Right renal cortex interstitium (tissue), 3 donors: ENCODE data around the gene RSBN1. TPM values are rescaled to one million over a fixed set of nuclear protein-coding genes. Genes with fewer than 3 reads are reported as not detected.
"Not testable (repeated sequence)": the region's sequence is repeated elsewhere in the genome, so short reads cannot be mapped to it uniquely, and the experiment has no call there.

ENCODE experiments used
- DNase-seq, 3 donors: peaks; one replicate each; pipeline ENCODE4 v3.0.0-alpha.2; 2013; ENCODE audit warnings: low read depth in 3 of 3, low spot score in 2 of 3
- polyA plus RNA-seq, 3 donors: library from polyadenylated mRNA; unstranded; fragments of 120-200 nt; gene quantifications; one replicate each; pipeline ENCODE4 v1.2.1, GENCODE V29; 2013; ENCODE audit not compliant: insufficient read length in 3 of 3

Gene RSBN1
- polyA plus RNA-seq, 3 donors: 26.1 to 33.7 (median 28.8) TPM

DNA sequence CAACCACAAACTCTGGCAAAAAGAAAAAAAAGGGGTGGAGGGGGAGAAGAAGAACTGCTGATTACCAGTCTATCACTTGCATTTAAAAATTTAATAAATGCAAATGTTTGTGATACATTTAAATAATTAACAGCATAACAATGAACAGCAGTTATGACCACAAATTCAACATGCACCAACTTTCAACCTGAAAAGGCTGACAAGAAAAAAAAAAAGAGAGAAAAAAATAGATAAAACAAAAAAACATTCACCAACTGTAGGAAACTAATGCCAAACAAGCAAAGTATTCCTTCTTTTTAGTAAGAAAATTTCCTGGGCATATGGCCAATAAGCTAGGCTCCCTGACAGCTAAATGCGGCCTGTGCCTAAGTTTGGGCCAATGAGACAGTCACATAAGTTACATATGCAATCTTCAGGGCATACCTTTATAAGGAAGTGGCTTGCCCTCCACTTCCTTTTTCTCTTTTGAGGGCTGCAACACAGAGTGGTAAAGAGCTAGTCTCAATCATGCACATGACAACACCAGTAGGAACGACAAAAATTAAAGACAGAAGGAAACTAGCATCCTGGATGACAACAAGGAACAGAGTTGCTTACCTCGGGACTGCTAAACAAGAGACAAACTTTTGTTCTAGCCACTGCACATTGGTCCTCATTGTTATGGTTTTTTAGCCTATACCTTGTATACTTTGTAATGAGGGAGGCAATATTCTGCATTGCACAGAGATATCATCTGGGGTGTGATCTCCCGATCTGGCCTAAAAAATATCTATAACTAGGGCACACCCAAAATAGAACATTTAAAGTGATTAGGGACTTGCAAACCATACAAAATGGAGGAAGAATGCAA is 28.8 kb downstream of the RSBN1 start:
- no peak for DNase-seq

DNA sequence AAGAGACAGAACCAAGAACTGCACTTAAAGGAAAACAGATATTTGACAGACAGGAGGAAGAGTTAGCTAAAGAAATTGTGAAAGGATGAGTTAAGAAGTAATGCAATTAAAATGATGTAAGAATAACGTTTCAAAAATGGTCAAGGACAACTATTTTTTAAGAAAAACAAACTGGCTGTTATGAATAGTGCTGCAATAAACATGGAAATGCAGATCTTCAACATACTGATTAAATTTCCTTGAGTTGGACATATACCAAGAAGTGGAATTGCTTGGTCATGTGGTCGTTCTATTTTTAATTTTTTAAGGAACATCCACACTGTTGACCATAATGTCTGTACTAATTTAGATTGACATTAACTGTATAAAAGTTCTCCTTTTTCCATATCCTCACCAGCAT is 29.9 kb downstream of the RSBN1 start:
- DNase-seq: no peak

DNA sequence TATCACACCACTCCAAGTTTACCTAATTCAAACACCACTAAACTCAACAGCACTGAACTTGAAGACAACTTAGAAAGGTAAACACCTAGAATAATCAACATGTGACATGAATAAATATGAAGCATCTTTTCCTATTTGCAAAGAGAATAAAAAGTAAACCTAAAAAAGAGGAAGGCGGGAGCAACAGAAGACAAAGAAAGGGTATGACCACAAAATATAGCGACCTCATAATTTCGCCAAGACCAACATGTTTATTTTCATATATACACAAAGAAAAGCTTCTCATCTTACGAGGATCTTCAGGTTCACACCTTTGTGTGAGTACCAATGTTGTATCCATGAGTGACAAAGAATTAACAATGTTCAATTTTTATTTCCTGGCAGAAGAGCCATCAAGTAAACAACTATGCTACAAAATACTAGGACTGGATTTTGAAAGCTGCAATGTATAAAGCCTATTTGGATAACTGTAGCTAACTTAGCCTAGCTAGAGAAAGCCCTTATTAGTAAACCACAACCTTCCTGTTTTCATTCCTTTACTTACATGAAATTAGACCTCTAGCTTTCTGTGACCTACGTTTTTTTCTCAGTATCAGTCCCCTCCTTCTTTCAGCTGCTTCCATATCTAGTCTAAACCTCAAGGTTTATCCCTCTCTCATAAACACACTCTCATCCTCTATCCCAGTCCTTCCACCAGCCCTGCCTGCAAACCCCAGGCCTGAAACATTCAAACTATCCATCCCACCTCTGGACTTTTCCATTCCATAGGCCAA is 31.7 kb downstream of the RSBN1 start:
- no peak for DNase-seq

DNA sequence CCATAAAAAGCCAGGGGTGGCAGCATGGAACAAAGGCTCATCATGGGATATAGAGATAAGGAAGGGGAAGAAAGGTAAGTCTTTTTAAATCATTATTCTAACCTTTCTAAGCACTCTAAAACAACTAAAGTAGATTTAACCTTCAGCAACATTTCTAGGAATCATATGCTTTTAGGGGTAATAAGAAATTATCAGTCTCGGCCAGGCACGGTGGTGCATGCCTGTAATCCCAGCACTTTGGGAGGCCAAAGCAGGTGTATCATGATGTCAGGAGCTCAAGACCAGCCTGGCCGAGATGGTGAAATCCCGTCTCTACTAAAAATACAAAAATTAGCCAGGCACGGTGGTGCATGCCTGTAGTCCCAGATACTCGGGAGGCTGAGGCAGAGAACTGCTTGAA is 32.7 kb downstream of the RSBN1 start:
- DNase-seq: no peak

DNA sequence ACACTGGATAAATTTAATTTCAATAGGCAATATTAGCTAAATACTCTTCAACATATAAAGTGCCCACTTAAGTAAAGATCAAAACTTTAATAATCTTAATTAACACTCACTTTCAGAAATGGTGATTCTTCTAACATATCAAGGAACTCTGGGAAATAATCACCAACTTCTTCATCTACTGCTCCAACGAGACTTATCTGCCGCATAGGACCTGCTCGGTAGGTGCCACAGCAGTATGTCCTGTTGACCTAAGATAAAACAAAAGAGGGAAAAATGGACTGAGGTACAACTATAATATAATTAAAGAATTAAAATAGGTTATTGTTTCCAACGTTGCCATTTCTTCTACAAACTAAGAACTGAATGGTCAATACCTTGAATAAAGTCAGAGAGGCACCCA is 34.7 kb downstream of the RSBN1 start:
- DNase-seq: no peak

DNA sequence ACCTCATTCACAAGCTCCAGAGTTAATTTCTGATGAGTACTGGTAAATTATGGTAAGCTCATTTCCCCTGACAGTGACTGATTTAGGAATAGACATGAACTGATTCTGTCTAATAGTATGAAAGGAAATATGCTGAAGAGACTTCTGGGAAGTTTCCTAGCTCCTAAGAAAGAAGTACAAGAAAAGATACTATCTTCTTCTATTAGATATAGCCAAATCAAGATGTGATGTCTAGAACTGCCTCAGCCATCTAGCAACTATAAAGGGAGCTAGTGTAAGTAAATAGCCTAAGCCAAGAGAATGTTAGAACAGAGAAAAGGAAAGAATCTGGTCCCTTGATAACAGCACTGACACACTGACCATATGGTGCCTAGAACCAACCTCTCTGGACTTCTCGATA is 42.2 kb downstream of the RSBN1 start:
- no peak for DNase-seq

DNA sequence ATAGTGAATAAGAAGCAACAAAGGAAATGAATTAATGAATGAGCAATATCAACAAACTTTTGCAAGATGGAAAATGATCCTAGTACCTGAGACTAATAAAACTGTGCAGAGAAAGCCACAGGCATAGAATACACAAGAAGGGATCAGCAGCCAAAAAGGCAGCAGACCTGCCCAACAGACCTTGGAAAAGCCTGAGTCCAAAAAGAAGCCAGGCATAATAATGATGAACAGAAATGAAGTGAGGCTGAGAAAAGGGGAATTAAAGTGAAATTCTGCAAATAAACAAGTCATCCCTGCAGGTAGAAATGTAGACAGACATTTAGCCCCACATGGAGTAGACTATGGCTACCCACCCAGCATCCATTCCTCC is 42.7 kb downstream of the RSBN1 start:
- DNase-seq: no peak

DNA sequence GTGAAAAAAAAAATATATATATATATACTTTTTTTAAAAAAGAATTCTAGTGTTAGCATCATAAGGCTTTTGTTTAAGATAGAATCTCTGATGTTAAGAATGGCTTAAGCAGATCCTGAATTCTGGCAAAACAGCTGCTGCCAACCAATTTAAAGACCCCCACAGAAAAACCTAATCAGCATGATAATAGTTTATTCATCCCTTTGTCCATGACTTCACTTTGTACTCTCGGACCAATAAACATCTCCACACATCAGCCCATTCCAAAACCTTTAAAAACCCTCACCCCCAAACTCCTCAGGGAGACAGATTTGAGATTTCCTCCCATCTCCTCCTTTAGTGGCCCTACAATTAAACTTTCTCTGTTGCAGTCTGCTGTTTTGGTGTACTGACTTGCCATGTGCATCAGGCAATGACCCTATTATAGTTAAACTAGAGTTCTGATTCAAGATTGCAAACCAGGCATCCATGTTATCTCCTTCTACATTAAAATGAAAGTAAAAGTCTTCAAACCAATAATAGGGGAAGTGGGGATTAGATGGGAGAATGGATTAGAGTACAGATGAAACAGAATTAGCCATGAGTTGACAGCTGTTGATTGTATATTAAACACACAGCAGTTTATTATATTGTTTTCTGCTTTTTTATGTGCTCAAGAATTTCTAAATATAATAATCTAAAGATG is 43.2 kb downstream of the RSBN1 start:
- no peak for DNase-seq

DNA sequence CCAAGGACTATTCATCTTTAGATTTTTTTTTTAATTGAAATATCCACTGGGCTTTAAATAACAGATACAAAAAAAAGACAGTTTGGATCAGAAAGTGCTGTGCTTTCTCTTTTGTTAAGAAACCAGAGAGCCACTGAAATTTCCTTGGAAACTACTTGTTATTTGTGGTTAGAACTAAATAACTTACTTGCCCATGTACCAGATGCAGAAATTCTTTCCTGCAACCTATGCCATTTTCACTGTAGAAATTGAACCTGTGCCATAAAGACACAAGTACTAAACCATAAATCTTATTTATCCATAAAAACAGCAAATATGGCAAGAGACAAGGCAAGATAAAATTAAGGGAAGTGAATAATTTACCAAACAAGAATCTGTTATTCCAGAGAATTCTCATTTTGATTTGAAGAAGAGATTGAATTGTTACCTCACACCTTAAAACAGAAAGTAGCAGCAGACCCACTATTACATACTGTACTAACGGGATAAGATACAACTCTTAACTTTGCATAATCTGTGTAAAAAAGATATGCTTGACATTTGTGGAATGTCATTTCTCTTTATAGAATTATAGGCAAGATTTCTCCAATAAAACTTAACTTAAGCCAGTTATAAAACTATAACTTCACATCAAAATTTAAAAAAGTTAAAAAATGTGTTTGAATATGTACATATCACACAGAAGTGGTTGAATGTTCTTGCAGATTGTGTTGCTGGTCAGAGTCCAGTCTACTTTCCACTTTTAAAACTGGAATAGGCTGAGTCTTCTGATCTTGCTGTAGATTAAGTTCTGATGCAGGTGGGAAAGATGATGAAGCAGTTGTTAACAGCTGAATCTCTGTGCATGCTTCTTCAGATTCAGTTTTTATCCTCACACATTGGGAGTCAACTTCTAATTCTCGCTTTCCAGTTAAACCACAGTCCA is 46.7 kb downstream of the RSBN1 start:
- no peak for DNase-seq

DNA sequence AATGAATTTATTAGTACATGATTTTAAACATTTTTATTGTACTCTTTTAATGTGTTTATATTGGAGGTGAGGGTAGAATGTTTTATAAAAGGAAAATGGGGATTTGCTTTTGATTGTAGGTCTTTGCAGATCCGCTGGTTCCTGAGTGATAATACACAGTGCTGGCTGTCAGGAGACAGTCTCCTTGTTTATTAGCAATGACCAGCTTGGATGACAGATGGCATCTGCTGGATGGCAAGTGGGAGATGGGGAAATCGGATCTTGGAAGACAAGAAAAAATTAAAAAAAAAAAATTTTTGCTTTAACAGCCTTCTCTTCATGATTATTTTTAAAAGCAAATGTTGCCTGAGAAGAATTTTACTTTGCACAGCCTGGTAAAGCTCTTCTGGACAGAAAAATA is 48.6 kb downstream of the RSBN1 start:
- no peak for DNase-seq

DNA sequence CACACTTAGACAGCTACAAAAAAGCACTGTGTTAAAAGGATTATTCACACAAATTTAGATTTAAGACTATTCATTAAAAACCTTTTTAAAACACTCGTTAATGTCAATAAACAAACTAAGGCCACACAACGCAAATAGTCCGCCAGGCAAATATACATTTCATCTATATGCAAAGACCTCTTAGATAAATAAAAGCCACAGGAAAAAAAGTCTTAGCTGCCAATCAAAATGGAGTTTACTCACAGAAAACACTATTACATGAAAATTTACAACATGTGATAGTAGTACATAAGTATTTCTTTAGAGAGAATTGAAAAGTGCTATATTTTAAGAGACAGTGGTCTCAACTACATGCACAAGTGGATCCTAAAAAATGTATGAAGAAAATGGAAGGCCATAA is 50.3 kb downstream of the RSBN1 start:
- DNase-seq: no peak

DNA sequence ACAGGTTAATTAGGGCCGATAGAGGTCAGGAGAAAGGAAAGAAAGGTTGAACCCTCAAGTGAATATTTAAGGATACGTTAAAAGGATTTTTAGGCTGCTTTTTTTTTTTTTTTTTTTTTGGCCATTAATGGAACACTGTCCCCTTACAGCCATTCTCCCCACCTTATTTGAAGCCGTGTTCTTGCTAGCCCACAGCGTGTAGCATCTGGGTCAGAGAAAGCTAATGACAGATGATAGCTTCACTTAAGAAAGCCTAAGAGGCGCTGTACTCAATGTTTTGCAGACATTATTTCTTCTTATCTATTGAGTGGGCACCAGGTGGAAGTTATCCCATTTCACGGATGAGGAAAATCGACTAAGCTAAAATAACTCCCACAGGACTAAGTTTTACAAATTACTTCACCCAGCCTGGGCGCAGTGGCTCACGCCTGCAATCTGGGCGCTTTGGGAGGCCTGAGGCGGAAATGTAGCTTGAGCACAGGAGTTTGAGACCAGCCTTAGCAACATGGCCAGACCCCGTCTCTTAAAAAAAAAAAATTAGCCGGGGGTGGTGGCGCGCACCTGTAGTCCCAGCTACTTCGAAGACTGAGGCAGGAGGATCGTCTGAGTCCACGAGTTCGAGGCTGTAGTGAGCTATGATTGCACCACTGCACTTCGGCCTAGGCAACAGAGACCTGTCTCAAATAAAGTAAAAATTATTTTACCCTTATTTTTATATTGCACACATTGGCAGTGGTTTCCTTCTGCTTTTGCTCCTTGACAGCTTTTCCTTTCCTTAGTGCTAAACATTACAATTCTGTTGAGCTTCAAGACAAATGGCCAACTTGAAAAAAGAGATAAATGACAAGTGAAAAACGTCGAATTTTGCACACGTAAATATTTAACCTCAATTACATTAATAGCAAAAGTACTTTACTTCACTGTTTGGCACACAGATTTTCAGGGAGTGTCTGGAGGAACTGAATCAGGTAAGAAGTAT is 51.9 kb downstream of the RSBN1 start:
- DNase-seq: no peak

DNA sequence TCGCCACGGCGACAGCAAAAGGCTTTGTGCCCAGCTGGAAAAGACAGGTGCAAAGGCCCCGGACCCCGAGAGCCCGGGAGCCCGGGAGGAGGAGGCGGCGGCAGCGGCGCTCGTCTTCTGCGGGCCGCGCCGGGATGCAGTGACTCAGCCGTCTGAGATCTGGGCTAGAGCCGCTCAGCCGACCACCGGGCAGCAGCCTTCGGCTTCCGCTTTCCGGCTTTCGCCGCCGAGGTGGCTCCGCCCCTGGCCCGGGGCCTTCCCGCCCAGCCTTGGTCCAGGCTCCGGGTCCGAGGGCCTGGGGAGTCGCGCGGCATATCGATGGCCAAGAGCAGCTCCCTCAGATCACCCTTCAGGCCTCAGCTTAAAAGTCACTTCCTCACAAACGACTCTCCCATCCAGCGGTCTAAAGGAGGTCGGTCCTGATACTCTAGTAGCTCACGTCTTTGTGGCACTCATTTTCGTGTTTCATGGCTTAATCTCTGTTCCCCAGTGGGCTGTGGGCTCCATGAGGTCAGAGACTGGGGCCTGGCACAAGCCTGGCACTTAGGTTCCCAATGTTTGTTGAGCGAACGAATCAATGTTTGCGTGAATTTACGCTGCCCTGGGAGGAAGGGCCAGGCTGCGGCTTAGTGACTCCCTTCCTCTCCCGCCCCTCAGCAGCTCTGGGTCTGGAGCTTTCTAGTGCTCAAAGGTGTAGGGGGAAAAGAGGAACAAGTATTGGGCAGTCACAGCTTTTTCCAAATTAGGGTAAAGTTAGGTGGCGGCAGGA is 52.8 kb downstream of the RSBN1 start, which contains the start of gene PHTF1:
Gene PHTF1 (minus strand): TSS at position 154 of the 769 bp plus-strand sequence. CDS start 783 bp downstream, outside the sequence.
- DNase-seq: peak; percentile 37 to 58 (median 56)

DNA sequence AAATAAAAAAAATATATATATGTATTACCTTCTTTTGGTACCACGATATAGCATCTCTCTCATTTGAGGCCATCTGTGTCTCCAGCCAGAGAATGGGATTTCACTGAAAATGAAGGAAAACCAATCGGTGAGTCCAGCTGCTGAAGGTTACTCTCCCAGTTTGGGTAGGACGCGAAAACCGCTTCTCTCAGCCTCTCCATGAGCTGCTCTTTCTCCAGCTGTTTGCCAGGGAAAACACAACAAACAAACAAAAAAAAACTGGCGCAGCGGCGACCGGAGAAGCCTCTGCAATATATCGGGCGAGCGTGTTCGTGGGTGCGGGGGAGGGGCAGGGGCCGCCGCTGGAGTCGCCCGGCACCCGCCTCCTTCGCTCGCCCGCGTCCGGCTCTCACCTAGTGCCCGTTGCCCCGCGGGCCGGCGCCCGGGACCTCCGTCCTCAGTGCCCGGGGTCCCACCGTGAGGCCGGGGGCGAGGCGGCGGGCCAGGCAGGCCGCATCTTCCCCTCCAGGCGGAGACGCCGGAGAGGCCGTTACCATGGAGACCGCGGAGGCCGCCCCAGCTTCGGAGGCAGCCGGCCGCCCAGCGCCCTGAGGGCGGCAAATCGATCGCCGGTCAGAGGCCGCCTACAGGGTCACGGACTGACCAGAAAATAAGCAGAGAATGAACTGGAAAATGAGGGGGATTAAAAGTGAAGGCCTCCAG is 53.5 kb downstream of the RSBN1 start:
- DNase-seq: peak; percentile 32 to 47 (median 36)

DNA sequence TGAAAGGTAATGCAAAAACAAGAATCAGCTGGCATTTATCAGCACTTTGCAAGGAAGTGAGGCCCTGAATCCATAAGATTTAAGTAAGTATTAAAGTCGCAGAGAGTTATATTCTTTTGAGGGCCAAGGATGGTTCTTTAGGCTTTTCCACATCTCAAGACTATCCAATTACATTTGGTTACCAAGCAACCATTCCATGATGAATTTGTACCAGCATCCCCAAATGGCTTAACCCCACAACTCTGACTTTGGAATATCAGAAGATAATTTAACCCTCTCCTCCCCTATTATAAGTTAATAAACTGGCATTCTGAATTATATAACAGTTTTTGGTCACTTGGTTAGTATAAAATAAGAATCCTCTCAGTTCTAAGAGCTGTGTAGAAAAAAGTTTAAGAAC is 55.8 kb downstream of the RSBN1 start:
- DNase-seq: no peak

DNA sequence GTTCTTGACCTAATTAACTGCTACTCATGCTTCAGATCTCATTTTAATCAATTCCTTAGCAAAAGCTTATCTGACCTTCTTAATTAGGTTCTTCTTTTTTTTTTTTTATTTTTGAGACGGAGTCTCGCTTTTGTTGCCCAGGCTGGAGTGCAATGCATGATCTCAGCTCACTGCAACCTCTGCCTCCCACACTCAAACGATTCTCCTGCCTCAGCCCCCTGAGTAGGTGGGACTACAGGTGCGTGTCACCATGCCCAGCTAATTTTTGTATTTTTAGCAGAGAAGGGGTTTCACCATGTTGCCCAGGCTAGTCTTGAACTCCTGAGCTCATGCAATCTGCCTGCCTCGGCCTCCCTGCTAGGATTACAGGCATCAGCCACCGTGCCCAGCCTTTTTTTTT is 58.9 kb downstream of the RSBN1 start:
- DNase-seq: not testable (repeated sequence)

DNA sequence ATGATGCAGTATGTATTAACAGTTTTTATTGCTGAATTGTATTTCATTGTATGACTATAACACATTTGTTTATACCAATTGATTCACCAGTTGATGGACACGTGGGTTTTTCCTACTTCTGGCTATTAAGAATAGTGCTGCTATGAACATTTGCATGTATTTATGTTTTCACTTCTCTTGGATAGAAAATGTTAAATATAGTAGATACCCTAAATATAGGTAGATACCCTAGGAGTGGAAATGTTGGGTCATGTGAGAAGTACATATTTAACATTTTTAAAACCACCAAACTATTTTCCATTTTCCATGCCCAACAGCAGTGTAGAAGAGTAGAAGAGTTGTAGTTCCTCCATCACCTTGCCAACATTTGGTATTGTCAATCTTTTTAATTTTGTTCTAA is 60.8 kb downstream of the RSBN1 start:
- no peak for DNase-seq

DNA sequence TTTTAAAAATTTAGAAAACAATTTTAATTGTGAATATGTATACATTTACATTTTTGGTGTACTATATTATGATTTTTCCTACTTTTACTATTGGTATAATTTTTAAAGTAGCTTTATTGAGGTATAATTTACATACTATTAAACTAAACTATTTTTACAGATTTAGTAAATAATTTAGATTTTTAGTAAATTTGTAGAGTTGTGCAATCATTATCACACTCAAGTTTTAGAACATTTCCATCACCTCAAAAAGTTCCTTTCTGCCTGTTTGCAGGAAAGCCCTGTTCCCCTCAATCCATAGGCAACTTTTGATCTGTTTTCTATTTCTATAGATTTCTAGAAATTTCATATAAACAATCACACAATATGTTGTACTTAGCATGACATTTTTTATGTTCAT is 61.2 kb downstream of the RSBN1 start:
- no peak for DNase-seq
